Measurements from ENCODE around the gene AKIRIN1. TPM values are rescaled to one million over a fixed set of nuclear protein-coding genes. Genes with fewer than 3 reads are reported as not detected.

AKIRIN1 gene
- total RNA-seq, 1 donor from 2014 or later: 49.8 TPM

DNA sequence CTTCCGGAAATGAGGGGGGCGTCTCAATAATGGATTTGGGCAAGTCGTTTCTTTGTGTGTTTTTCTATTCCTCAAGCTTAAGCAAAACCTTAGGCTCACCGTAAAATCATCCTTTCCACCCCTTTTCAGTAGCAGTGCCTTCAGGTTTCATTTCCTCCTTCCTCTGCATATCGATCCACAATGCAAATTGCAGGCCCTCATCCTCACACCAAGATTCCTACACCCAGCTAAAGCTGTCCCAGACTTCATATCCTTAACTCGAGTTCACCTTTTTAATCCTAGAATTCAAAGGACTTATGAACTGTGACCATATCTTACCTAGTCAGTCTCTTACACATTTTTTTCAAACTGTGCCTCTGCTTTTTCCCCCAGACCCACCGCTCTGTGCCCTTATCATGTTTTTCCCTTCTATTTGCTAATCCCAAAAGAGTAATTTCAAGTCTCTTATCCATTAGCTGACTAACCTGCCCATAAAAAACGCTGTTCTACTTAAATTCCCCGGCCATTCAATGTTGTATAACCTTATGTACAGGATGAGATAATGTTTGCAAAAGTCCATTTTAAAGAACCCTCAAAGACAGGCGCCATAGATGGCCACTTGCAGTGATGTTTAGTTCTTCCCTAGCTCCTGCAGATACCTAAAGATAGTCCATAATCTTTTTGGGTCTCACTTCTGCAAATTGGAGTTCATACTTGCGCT is 1.5 kb downstream of the AKIRIN1 start:
- ATAC-seq: no peak
- TF ChIP-seq, protein P1, sequence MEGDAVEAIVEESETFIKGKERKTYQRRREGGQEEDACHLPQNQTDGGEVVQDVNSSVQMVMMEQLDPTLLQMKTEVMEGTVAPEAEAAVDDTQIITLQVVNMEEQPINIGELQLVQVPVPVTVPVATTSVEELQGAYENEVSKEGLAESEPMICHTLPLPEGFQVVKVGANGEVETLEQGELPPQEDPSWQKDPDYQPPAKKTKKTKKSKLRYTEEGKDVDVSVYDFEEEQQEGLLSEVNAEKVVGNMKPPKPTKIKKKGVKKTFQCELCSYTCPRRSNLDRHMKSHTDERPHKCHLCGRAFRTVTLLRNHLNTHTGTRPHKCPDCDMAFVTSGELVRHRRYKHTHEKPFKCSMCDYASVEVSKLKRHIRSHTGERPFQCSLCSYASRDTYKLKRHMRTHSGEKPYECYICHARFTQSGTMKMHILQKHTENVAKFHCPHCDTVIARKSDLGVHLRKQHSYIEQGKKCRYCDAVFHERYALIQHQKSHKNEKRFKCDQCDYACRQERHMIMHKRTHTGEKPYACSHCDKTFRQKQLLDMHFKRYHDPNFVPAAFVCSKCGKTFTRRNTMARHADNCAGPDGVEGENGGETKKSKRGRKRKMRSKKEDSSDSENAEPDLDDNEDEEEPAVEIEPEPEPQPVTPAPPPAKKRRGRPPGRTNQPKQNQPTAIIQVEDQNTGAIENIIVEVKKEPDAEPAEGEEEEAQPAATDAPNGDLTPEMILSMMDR (IDR thresholded peaks at IDR 0.05): no peak
- peak overlapping the region; percentile 90 for H3K27ac ChIP-seq
- peak overlapping the region; percentile 88 for H3K4me3 ChIP-seq
- peaks cover 18% of the 10 kb centered on the region for H3K4me1 ChIP-seq
- no peak for DNase-seq
- no peaks in the 10 kb centered on the region for H3K9me3 ChIP-seq
- H3K27me3 ChIP-seq: no peaks in the 10 kb centered on the region
- intact Hi-C loops (cut with DNase I): no loop called here
- peaks cover 25% of the 10 kb centered on the region for H3K36me3 ChIP-seq

DNA sequence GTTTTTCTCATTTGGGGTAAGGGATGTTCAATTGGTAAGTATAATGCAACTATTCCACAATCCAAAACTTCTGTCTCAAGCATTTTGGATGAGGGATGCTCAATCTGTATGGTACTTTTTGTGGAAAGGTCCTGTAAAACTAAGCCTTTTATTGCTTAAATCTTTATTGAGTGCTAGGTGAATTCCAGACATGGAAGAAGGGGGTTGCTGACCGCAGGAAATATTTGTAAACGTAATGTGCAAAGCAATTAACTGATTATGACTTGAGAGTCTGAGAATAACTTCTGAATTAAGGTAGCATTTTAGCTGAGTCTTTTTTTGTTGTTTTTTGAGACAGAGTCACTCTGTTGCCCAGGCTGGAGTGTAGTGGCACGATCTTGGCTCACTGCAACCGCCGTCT is 3.1 kb downstream of the AKIRIN1 start:
- H3K9me3 ChIP-seq: no peaks in the 10 kb centered on the region
- TF ChIP-seq, protein P1 (IDR thresholded peaks at IDR 0.05): no peak
- intact Hi-C loops (cut with DNase I): no loop called here
- ATAC-seq (no peak), DNase-seq (no peak)
- H3K36me3 ChIP-seq: peaks cover 40% of the 10 kb centered on the region
- H3K4me3 ChIP-seq: no peak overlapping the region
- H3K27me3 ChIP-seq: no peaks in the 10 kb centered on the region
- no peak overlapping the region for H3K27ac ChIP-seq
- peaks cover 21% of the 10 kb centered on the region for H3K4me1 ChIP-seq

DNA sequence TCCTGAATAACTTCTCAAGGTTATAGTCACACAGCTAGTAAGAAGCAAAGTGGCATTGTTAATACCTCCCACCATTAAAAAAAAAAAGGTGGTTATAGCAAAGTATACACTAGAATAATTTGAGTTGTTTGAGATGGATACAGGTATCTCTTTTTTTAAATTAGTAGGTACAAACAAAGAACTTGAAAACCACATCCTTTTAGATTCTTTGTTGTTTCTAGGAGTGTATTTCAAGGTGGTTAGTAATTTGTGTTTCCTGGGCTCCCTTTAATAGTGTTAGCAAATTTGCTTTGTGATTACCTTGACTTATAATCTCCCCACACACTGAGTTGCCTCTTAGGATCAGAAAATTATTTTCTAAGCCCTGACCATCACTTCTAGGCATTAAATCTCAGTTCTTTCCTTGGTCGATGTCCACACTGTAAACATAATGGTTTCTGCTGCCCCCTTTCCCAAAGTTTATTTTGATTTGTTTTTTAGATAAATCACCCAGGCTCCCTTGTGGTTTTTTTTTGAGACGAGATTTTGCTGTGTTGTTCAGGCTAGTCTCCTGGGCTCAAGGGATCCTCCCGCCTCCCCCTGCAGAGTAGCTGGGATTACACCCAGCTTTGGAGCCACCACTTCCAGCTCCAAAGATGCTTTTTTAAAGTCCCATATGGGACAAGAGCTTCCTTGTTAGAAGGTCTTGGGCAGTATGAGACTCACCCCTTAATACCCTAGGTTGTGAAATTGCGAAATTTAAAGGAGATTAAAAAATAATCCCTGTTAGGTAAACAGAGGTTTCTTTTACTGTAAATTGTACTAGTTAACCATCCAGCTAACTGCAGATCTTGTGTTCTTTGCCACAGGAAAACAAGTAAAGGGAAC is 6.2 kb downstream of the AKIRIN1 start:
- H3K27ac ChIP-seq: peak overlapping the region; percentile 18
- no peaks in the 10 kb centered on the region for H3K27me3 ChIP-seq
- no peak for DNase-seq
- ATAC-seq: no peak
- no peaks in the 10 kb centered on the region for H3K9me3 ChIP-seq
- peaks cover 69% of the 10 kb centered on the region for H3K36me3 ChIP-seq
- H3K4me3 ChIP-seq: no peak overlapping the region
- intact Hi-C loops (cut with DNase I): no loop called here
- TF ChIP-seq, protein P1 (IDR thresholded peaks at IDR 0.05): no peak
- H3K4me1 ChIP-seq: peaks cover 15% of the 10 kb centered on the region

DNA sequence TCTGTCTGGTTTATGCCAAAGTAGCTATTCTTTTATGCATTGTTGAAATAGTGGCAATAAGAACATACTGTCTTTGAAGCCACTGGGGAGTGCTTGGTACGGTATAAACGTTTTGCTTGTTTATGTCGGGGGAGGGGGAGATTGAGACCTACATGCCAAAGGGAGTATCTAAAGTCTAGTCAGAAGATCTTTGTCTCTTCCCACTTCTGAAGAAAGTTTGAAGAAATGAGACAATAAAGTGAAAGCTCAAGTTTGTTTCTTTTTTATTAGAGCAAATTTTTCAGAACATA is 6.8 kb downstream of the AKIRIN1 start:
- Histone ChIP-seq H3K4me1 (peaks cover 9% of the 10 kb centered on the region), H3K9me3 (no peaks in the 10 kb centered on the region), H3K27ac (no peak overlapping the region), H3K36me3 (peaks cover 75% of the 10 kb centered on the region), H3K4me3 (no peak overlapping the region), H3K27me3 (no peaks in the 10 kb centered on the region)
- TF ChIP-seq, protein P1 (IDR thresholded peaks at IDR 0.05): no peak
- DNase-seq: no peak
- intact Hi-C loops (cut with DNase I): no loop called here
- ATAC-seq: no peak

DNA sequence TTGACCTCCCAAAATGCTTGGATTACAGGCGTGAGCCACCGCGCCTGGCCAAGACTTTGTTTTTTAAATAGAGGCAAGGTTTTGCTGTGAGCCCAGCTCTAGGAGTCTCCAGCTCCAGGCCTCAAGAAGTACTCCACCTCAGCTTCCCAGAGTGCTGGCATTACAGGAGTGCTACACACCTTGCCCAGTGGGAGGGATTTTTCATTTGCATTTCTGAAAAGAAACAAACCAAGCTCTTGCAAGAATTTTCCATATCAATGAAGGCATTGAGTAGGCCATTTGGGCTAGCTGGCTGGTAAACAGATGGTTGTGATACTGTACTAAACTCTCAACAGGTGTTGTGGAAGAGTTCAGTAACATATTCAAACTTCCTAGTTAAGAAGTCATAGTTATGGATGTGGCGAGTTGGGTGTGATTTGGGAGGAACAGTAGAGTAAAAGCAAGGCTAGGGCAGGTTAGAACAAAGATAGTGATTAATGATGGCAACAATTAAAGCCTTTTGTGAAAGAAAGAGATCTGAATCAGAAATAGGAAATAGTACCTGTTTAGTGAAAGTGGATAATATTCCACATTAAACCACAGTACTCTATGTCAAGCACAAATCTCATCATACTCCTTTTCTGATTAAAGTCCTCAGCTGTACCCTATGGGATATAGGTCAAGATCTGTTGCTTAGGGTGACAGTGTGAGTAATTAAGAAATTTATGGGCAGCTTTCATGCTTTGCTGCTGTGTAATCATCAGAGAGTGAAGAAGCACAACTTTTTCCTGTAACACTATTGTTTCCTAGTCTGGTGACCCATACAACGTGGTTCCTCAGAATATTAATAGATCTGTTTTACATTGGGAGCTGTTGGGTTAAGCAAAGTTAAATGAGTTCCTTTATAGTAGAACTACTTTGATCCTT is 10.7 kb downstream of the AKIRIN1 start:
- Histone ChIP-seq H3K27ac (no peak overlapping the region), H3K4me1 (peaks cover 9% of the 10 kb centered on the region), H3K36me3 (peaks cover 92% of the 10 kb centered on the region), H3K4me3 (no peak overlapping the region), H3K27me3 (no peaks in the 10 kb centered on the region), H3K9me3 (no peaks in the 10 kb centered on the region)
- ATAC-seq (no peak), DNase-seq (no peak)
- TF ChIP-seq, protein P1 (IDR thresholded peaks at IDR 0.05): no peak
- intact Hi-C loops (cut with DNase I): no loop called here
